Trophoblast cell (in vitro differentiated cells and primary cell): ENCODE measurements around the gene OR8D4.

Experiments used
- DNase-seq, 2 donors: peaks; one replicate each; pipeline ENCODE4 v3.0.0-alpha.2; 2016
- H2AFZ ChIP-seq: 2 replicates; pipeline ENCODE4 v1.6.1; 2013; ENCODE audit warnings: low read length, moderate library complexity, mild to moderate bottlenecking; ENCODE audit not compliant: insufficient read depth, poor library complexity
- H2AK5ac ChIP-seq: 2 replicates; pipeline ENCODE4 v1.6.1; 2013; ENCODE audit warnings: mild to moderate bottlenecking, low read length
- H2BK120ac ChIP-seq: 2 replicates; pipeline ENCODE4 v1.6.1; 2013; ENCODE audit warnings: low read length, mild to moderate bottlenecking, moderate library complexity; ENCODE audit not compliant: insufficient read depth, poor library complexity
- H2BK12ac ChIP-seq: 2 replicates; pipeline ENCODE4 v1.6.1; 2013; ENCODE audit warnings: mild to moderate bottlenecking, low read length, moderate library complexity
- H2BK5ac ChIP-seq: 2 replicates; pipeline ENCODE4 v1.6.1; 2013; ENCODE audit warnings: low read length, low read depth, moderate library complexity, mild to moderate bottlenecking; ENCODE audit not compliant: poor library complexity
- H3K14ac ChIP-seq: 2 replicates; pipeline ENCODE4 v1.6.1; 2013; ENCODE audit warnings: mild to moderate bottlenecking, low read length
- H3K18ac ChIP-seq: 2 replicates; pipeline ENCODE4 v1.6.1; 2013; ENCODE audit warnings: mild to moderate bottlenecking, low read length
- H3K23ac ChIP-seq: 2 replicates; pipeline ENCODE4 v1.6.1; 2013; ENCODE audit warnings: low read length
- H3K27ac ChIP-seq: 2 replicates; pipeline ENCODE4 v1.5.1; 2013; ENCODE audit warnings: low read depth, mild to moderate bottlenecking, inconsistent platforms, low read length, moderate library complexity
- H3K27me3 ChIP-seq: 2 replicates; pipeline ENCODE4 v1.6.1; 2013; ENCODE audit warnings: inconsistent platforms, mild to moderate bottlenecking, low read length, moderate library complexity; ENCODE audit not compliant: insufficient read depth
- H3K36me3 ChIP-seq, 2 experiments: 1 replicate in 1 of 2; 2 replicates in 1 of 2; pipeline ENCODE4 v1.6.1; 2013; ENCODE audit warnings: low read length in 2 of 2, mild to moderate bottlenecking in 2 of 2, moderate library complexity in 1 of 2; ENCODE audit not compliant: insufficient read depth in 2 of 2, control insufficient read depth in 1 of 2
- H3K4ac ChIP-seq: 2 replicates; pipeline ENCODE4 v1.6.1; 2013; ENCODE audit warnings: low read depth, mild to moderate bottlenecking, low read length, moderate library complexity
- H3K4me1 ChIP-seq, 2 experiments: 1 replicate in 1 of 2; 2 replicates in 1 of 2; pipeline ENCODE4 v1.6.1; 2013; ENCODE audit warnings: low read length in 2 of 2, mild to moderate bottlenecking in 2 of 2, moderate library complexity in 1 of 2; ENCODE audit not compliant: insufficient read depth in 2 of 2, control insufficient read depth in 1 of 2
- H3K4me2 ChIP-seq: 2 replicates; pipeline ENCODE4 v1.6.1; 2013; ENCODE audit warnings: inconsistent platforms, mild to moderate bottlenecking, low read length, moderate library complexity
- H3K4me3 ChIP-seq: 2 replicates; pipeline ENCODE4 v1.5.1; 2013; ENCODE audit warnings: mild to moderate bottlenecking, low read depth, low read length, inconsistent platforms
- H3K79me1 ChIP-seq: one replicate; pipeline ENCODE4 v1.6.1; 2013; ENCODE audit warnings: low read length
- H3K79me2 ChIP-seq: 2 replicates; pipeline ENCODE4 v1.6.1; 2013; ENCODE audit warnings: low read length, mild to moderate bottlenecking; ENCODE audit not compliant: control insufficient read depth, insufficient read depth, poor library complexity
- H3K9ac ChIP-seq: 2 replicates; pipeline ENCODE4 v1.6.1; 2013; ENCODE audit warnings: mild to moderate bottlenecking, low read length
- H3K9me3 ChIP-seq: 2 replicates; pipeline ENCODE4 v1.6.1; 2013; ENCODE audit warnings: low read depth, mild to moderate bottlenecking, control low read depth, inconsistent platforms, low read length; ENCODE audit not compliant: insufficient read depth
- H4K12ac ChIP-seq: 2 replicates; pipeline ENCODE4 v1.6.1; 2013; ENCODE audit warnings: low read depth, mild to moderate bottlenecking, low read length, moderate library complexity
- H4K8ac ChIP-seq: 2 replicates; pipeline ENCODE4 v1.6.1; 2013; ENCODE audit warnings: low read depth, mild to moderate bottlenecking, low read length, moderate library complexity
- H4K91ac ChIP-seq: one replicate; pipeline ENCODE4 v1.6.1; 2013; ENCODE audit warnings: low read depth, mild to moderate bottlenecking, low read length, moderate library complexity
- WGBS: extraction: QIAGEN DNeasy Blood & Tissue Kit; methylation state at CpG from one replicate; pipeline ENCODE4 v1.1.7; 2013; ENCODE audit warnings: missing lambda C conversion rate; ENCODE audit not compliant: insufficient read length, insufficient coverage; ENCODE audit errors: extremely low coverage; 5-methylcytosine and 5-hydroxymethylcytosine counted together

Gene OR8D4

DNA sequence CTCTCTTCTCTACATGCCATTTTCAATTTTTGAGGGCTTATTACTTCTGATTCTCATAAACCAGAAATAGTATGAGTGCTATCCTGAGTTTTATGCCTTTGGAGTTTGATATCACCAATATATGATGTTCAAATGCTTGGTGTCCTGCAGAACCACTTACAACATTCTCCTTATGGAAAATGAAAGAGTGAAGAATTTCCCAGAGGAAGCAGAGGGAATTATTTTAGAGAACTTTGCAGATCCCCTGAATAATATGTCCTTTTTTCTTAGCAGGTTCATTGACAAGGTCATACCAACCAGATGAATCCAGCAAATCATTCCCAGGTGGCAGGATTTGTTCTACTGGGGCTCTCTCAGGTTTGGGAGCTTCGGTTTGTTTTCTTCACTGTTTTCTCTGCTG, 37.4 kb downstream of the OR8D4 start, which contains the start of gene OR4D5:
Gene OR4D5, plus strand, starts transcription at position 301 of the 400 bp plus-strand sequence. Its CDS starts 0 bp downstream, at position 301.
- Histone ChIP-seq H3K27ac (no peak within 1 kb of the TSS), H3K36me3 (no peaks in the 10 kb centered on the region), H3K18ac (no peak within 1 kb of the TSS), H3K23ac (no peak within 1 kb of the TSS), H3K79me1 (no peaks in the 10 kb centered on the region), H2BK120ac (no peak within 1 kb of the TSS), H3K4me1 (no peaks in the 10 kb centered on the region), H3K79me2 (no peaks in the 10 kb centered on the region), H3K4ac (no peak within 1 kb of the TSS), H2AFZ (no peak within 1 kb of the TSS), H3K9me3 (no peaks in the 10 kb centered on the region), H4K12ac (no peak within 1 kb of the TSS), H2BK5ac (no peak within 1 kb of the TSS), H2BK12ac (no peak within 1 kb of the TSS), H2AK5ac (no peak within 1 kb of the TSS), H4K91ac (no peak within 1 kb of the TSS), H3K14ac (no peak within 1 kb of the TSS), H3K4me3 (no peak within 1 kb of the TSS), H3K9ac (no peak within 1 kb of the TSS), H4K8ac (no peak within 1 kb of the TSS), H3K4me2 (no peak within 1 kb of the TSS), H3K27me3 (no peaks in the 10 kb centered on the region)
- no peak for DNase-seq
- WGBS = no CpG with 5 or more reads among the region's 1 CpG

DNA sequence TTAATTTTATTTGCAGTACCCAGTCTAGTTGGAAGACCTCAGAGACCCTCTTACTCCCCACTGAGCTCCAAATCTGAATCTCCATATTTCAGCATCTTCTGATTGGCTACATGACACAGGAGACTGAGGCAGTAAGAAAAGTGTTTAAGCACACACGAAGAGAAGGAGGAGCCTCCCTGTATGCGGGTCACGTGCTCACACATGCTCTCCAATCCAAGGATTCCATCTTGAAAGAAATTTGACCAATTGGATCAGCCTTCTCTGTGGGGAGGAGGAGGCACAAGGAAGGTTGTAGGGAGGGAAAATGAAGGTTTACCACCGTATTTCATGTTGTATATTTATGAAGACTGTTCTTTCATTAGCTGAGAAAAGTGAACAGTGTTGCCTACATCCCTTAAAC, 40.4 kb downstream of the OR8D4 start:
- H3K79me1 ChIP-seq = no peaks in the 10 kb centered on the region
- no peak overlapping the region for H3K14ac ChIP-seq
- H3K23ac ChIP-seq = no peak overlapping the region
- H3K4ac ChIP-seq = no peak overlapping the region
- H2BK12ac ChIP-seq = no peak overlapping the region
- H2AFZ ChIP-seq = no peak overlapping the region
- no peak overlapping the region for H3K27ac ChIP-seq
- H4K91ac ChIP-seq = no peak overlapping the region
- H3K36me3 ChIP-seq = no peaks in the 10 kb centered on the region
- no peak overlapping the region for H2BK5ac ChIP-seq
- H3K79me2 ChIP-seq = no peaks in the 10 kb centered on the region
- DNase-seq = no peak
- WGBS = no CpG with 5 or more reads among the region's 4 CpGs
- no peak overlapping the region for H3K4me2 ChIP-seq
- no peaks in the 10 kb centered on the region for H3K4me1 ChIP-seq
- H3K4me3 ChIP-seq = no peak overlapping the region
- no peaks in the 10 kb centered on the region for H3K9me3 ChIP-seq
- no peak overlapping the region for H2AK5ac ChIP-seq
- no peak overlapping the region for H3K18ac ChIP-seq
- no peak overlapping the region for H2BK120ac ChIP-seq
- no peak overlapping the region for H3K9ac ChIP-seq
- H4K12ac ChIP-seq = no peak overlapping the region
- no peaks in the 10 kb centered on the region for H3K27me3 ChIP-seq
- H4K8ac ChIP-seq = no peak overlapping the region

DNA sequence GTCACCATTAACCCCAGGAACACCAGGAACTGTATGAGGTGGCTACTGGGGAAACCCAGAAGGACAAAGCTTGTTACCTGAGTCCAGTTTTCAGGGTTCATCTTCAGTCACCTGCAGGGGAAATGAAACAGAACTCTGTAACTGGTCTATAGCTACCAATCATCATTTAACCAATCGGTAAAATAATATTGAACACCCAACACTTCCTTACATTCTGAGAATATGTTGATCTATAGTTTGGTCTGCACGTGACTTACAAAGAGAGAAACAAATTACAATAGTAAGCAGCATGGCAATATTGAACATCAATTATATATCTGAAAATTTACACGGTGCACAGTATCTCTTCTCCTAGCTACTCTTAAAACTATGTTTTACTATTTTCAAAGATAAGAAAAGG, 41.8 kb downstream of the OR8D4 start, which contains the start of gene OR6T1:
Gene OR6T1, minus strand, starts transcription at position 101 of the 400 bp plus-strand sequence. Its CDS starts 0 bp downstream, at position 101.
- Histone ChIP-seq H2AFZ (no peak within 1 kb of the TSS), H3K18ac (no peak within 1 kb of the TSS), H3K9me3 (no peaks in the 10 kb centered on the region), H2BK5ac (no peak within 1 kb of the TSS), H3K27me3 (no peaks in the 10 kb centered on the region), H3K4me3 (no peak within 1 kb of the TSS), H3K4me1 (no peaks in the 10 kb centered on the region), H2BK120ac (no peak within 1 kb of the TSS), H3K4ac (no peak within 1 kb of the TSS), H2BK12ac (no peak within 1 kb of the TSS), H3K4me2 (no peak within 1 kb of the TSS), H4K12ac (no peak within 1 kb of the TSS), H3K9ac (no peak within 1 kb of the TSS), H4K8ac (no peak within 1 kb of the TSS), H3K36me3 (no peaks in the 10 kb centered on the region), H2AK5ac (no peak within 1 kb of the TSS), H3K79me2 (no peaks in the 10 kb centered on the region), H3K79me1 (no peaks in the 10 kb centered on the region), H3K27ac (no peak within 1 kb of the TSS), H4K91ac (no peak within 1 kb of the TSS), H3K23ac (no peak within 1 kb of the TSS), H3K14ac (no peak within 1 kb of the TSS)
- DNase-seq = no peak
- WGBS = no CpG with 5 or more reads among the region's 3 CpGs

DNA sequence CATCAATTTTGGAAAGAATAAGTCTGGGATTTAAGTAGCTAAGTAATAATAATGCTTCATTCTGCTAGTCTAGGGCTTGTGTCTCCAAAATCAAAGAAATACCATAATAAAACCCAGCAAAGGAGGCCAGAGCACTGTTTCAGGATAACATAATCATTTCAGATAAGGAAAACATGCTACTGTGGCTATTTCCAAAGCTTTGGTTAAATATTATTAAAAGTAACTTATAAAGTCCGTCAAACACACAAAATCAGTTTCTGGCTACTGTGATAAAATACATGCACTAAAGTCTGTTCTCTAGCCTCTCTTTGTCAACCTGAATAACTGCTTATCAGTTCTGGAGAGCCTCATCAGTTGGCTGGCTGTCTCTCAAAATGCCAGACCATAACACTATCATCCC, 43.2 kb downstream of the OR8D4 start:
- Histone ChIP-seq H3K4ac (no peak overlapping the region), H2BK5ac (no peak overlapping the region), H4K12ac (no peak overlapping the region), H4K8ac (no peak overlapping the region), H2BK12ac (no peak overlapping the region), H3K79me2 (no peaks in the 10 kb centered on the region), H2BK120ac (no peak overlapping the region), H3K27ac (no peak overlapping the region), H3K4me3 (no peak overlapping the region), H4K91ac (no peak overlapping the region), H3K9ac (no peak overlapping the region), H3K23ac (no peak overlapping the region), H2AFZ (no peak overlapping the region), H2AK5ac (no peak overlapping the region), H3K9me3 (no peaks in the 10 kb centered on the region), H3K18ac (no peak overlapping the region), H3K14ac (no peak overlapping the region), H3K4me1 (no peaks in the 10 kb centered on the region), H3K27me3 (no peaks in the 10 kb centered on the region), H3K79me1 (no peaks in the 10 kb centered on the region), H3K4me2 (no peak overlapping the region), H3K36me3 (no peaks in the 10 kb centered on the region)
- DNase-seq = no peak
- no CpG with 5 or more reads among the region's 1 CpG for WGBS
